PC-3 (cell line): Measurements from ENCODE around the gene MYO5C. TPM values are rescaled to one million over a fixed set of nuclear protein-coding genes. Genes with fewer than 3 reads are reported as not detected.

Experiments
- ATAC-seq: fragments of 200-7000 bp; cut with Tn5 transposase; 2 replicates; pipeline ENCODE4 v1.9.1; 2020; ENCODE audit warnings: mild to moderate bottlenecking, moderate library complexity
- BruUV-seq: library from RNA; stranded (reverse); fragments of 400-500 nt; replicated peaks from 2 replicates; lab custom pipeline; 2021; lab: Mats Ljungman, UMichigan
- CTCF ChIA-PET: fragments of 300-600 bp; sonication (Branson Sonifier 250); formaldehyde crosslinking; loops from one replicate; lab custom pipeline; 2022; ENCODE audit warnings: antibody characterized with exemption; lab: Charles Lee
- POLR2A ChIA-PET: fragments of 300-600 bp; sonication (Branson Sonifier 250); formaldehyde crosslinking; loops from one replicate; lab custom pipeline; 2022; ENCODE audit warnings: antibody characterized with exemption; ENCODE audit not compliant: unreplicated experiment; lab: Charles Lee
- DNase-seq: peaks from one replicate; pipeline ENCODE4 v3.0.0-alpha.2; 2015
- H2AFZ ChIP-seq: fragments of 300-600 bp; sonication (generic); 2 replicates; pipeline ENCODE4 v1.6.0; 2016; ENCODE audit warnings: antibody characterized with exemption, low read length
- H3F3A ChIP-seq: fragments of 300-600 bp; sonication (generic); one replicate; pipeline ENCODE4 v1.6.0; 2017; ENCODE audit warnings: antibody characterized with exemption, low read length, control low read depth, mild to moderate bottlenecking; ENCODE audit not compliant: unreplicated experiment
- H3K27ac ChIP-seq: fragments of 300-600 bp; sonication (generic); 2 replicates; pipeline ENCODE4 v1.5.1; 2016; ENCODE audit warnings: mild to moderate bottlenecking, low read length
- H3K27me3 ChIP-seq: fragments of 300-600 bp; sonication (generic); 2 replicates; pipeline ENCODE4 v1.6.1; 2016; ENCODE audit warnings: low read length, mixed read lengths
- H3K36me3 ChIP-seq: fragments of 300-600 bp; sonication (generic); 2 replicates; pipeline ENCODE4 v1.6.1; 2016; ENCODE audit warnings: low read depth, mixed run types, low read length, mixed read lengths
- H3K4me1 ChIP-seq: fragments of 300-600 bp; sonication (generic); 2 replicates; pipeline ENCODE4 v1.5.1; 2016; ENCODE audit warnings: low read length; ENCODE audit not compliant: insufficient read depth
- H3K4me2 ChIP-seq: fragments of 300-600 bp; sonication (generic); 2 replicates; pipeline ENCODE4 v1.6.0; 2016; ENCODE audit warnings: low read length
- H3K4me3 ChIP-seq: fragments of 300-600 bp; sonication (generic); 2 replicates; pipeline ENCODE4 v1.5.1; 2016; ENCODE audit warnings: mild to moderate bottlenecking, low read length, mixed read lengths
- H3K79me2 ChIP-seq: fragments of 300-600 bp; sonication (generic); 2 replicates; pipeline ENCODE4 v1.6.1; 2017; ENCODE audit warnings: low read length, mixed read lengths
- H3K9ac ChIP-seq: fragments of 300-600 bp; sonication (generic); 2 replicates; pipeline ENCODE4 v1.6.0; 2016; ENCODE audit warnings: mild to moderate bottlenecking, low read length
- H3K9me2 ChIP-seq: fragments of 300-600 bp; sonication (generic); replicated peaks from 2 replicates; pipeline ENCODE4 v1.6.1; 2016; ENCODE audit warnings: mixed run types, low read length, mixed read lengths
- H3K9me3 ChIP-seq: fragments of 300-600 bp; sonication (generic); 2 replicates; pipeline ENCODE4 v1.6.1; 2016; ENCODE audit warnings: low read length, mixed read lengths
- H4K20me1 ChIP-seq: fragments of 300-600 bp; sonication (generic); 2 replicates; pipeline ENCODE4 v1.6.1; 2016; ENCODE audit warnings: low read length, mixed read lengths
- CTCF ChIP-seq: fragments of 300-600 bp; sonication (generic); conservative IDR thresholded peaks from 2 replicates; pipeline ENCODE4 v1.5.1; 2017; ENCODE audit warnings: antibody characterized with exemption, low read depth, mild to moderate bottlenecking, low read length
- EZH2 ChIP-seq: fragments of 300-600 bp; sonication (generic); IDR thresholded peaks from one replicate; pipeline ENCODE4 v1.6.1; 2017; ENCODE audit warnings: antibody characterized with exemption, mild to moderate bottlenecking, low read length; ENCODE audit not compliant: unreplicated experiment
- EZH2phosphoT487 ChIP-seq: fragments of 300-600 bp; sonication (generic); IDR thresholded peaks from 2 replicates; pipeline ENCODE4 v1.6.1; 2018; ENCODE audit warnings: mild to moderate bottlenecking, antibody characterized with exemption, low read length, borderline replicate concordance
- intact Hi-C: fragments of 100-400 bp; cut with micrococcal nuclease; formaldehyde crosslinking; loops from 2 replicates; pipeline ENCODE4 v1.9.0; 2023
- total RNA-seq: library from RNA; depleted of rRNA; stranded (reverse); fragments of >200 nt; gene quantifications from 2 replicates; pipeline ENCODE4 v1.2.3, GENCODE V29; 2014

Gene MYO5C
- total RNA-seq, 1 experiment from 2014 or later, result 17.7 TPM

GRCh38 chr15:52281085-52282035 is 14.2 kb downstream of the MYO5C start:
- ChIA-PET POLR2A (no interaction called here), CTCF (no interaction called here)
- BruUV-seq, result no TSS peak
- no peaks in the 10 kb centered on the region for H3K4me1 ChIP-seq
- no peaks in the 10 kb centered on the region for H3K9me2 ChIP-seq
- TF ChIP-seq EZH2phosphoT487 (no peak), EZH2 (no peak), CTCF (no peak)
- H3K36me3 ChIP-seq, result peaks cover 15% of the 10 kb centered on the region; the same call in 1 of the 2 replicates
- no peak overlapping the region for H3K4me3 ChIP-seq
- DNase-seq (no peak), ATAC-seq (no peak)
- no peaks in the 10 kb centered on the region for H3F3A ChIP-seq
- H3K9ac ChIP-seq, result no peak overlapping the region
- H3K79me2 ChIP-seq, result peaks cover 30% of the 10 kb centered on the region
- H3K27me3 ChIP-seq, result no peaks in the 10 kb centered on the region
- H4K20me1 ChIP-seq, result no peaks in the 10 kb centered on the region
- H3K9me3 ChIP-seq, result no peaks in the 10 kb centered on the region
- H3K4me2 ChIP-seq, result no peak overlapping the region
- no peak overlapping the region for H3K27ac ChIP-seq
- intact Hi-C loops, result no loop called here
- no peak overlapping the region for H2AFZ ChIP-seq

- Histone ChIP-seq H3K9ac (no peak overlapping the region), H3F3A (no peaks in the 10 kb centered on the region), H3K9me3 (no peaks in the 10 kb centered on the region), H3K27me3 (no peaks in the 10 kb centered on the region), H3K4me3 (no peak overlapping the region), H3K4me2 (no peak overlapping the region), H3K4me1 (no peaks in the 10 kb centered on the region), H4K20me1 (no peaks in the 10 kb centered on the region), H3K79me2 (peaks cover 28% of the 10 kb centered on the region), H3K27ac (no peak overlapping the region), H2AFZ (no peak overlapping the region), H3K9me2 (no peaks in the 10 kb centered on the region), H3K36me3 (peaks cover 23% of the 10 kb centered on the region; the same call in 1 of the 2 replicates)
- DNase-seq (no peak), ATAC-seq (no peak)
- no TSS peak for BruUV-seq
- ChIA-PET POLR2A (no interaction called here), CTCF (no interaction called here)
- TF ChIP-seq EZH2phosphoT487, result no peak
- TF ChIP-seq CTCF, result no peak
- no peak for TF ChIP-seq EZH2
- intact Hi-C loops, result no loop called here
Measured at GRCh38 chr15:52280326-52281084, 15.1 kb downstream of the MYO5C start.
